K562 (cell line): ENCODE measurements around the gene MAPT. TPM values are rescaled to one million over a fixed set of nuclear protein-coding genes. Genes with fewer than 3 reads are reported as not detected.

ENCODE experiments used
- ATAC-seq: fragments of 200-7000 bp; cut with Tn5 transposase; 3 replicates; pipeline ENCODE4 v1.9.1; 2020; ENCODE audit warnings: moderate library complexity
- BruUV-seq: library from RNA; stranded (reverse); fragments of 400-500 nt; replicated peaks from 2 replicates; lab custom pipeline; 2021; lab: Mats Ljungman, UMichigan
- CTCF ChIA-PET: fragments of 300-600 bp; formaldehyde crosslinking; extraction: SDS; loops from one replicate; lab custom pipeline; 2021; ENCODE audit warnings: low intra/inter-chr PET ratio; lab: Yijun Ruan, JAX
- POLR2A ChIA-PET: fragments of 300-600, 350-650 bp; sonication (Branson Sonifier 250); formaldehyde crosslinking; extraction: SDS; loops from one replicate; lab custom pipeline; 2021; ENCODE audit warnings: antibody characterized with exemption, inconsistent platforms; lab: Yijun Ruan, JAX
- DNase-seq, 4 experiments: peaks; one replicate each; pipeline versions ENCODE4 v3.0.0 to v3.0.0-alpha.2; 2011 to 2018; ENCODE audit warnings: low spot score in 3 of 4, mixed read lengths in 3 of 4; ENCODE audit errors: extremely low read depth in 1 of 4
- FAIRE-seq: peaks from 2 replicates; lab custom pipeline; 2011; peaks lifted over from hg19 to GRCh38; lab: Jason Lieb, UNC
- H2AFZ ChIP-seq: 2 replicates; pipeline ENCODE4 v1.6.0; 2011; ENCODE audit warnings: low read depth, low read length, control low read depth, inconsistent platforms
- H3K27ac ChIP-seq: fragments of 200-600 bp; 3 replicates; pipeline ENCODE4 v1.8.0; 2011; ENCODE audit warnings: low read depth, mild to moderate bottlenecking, control low read depth, inconsistent platforms, low read length, moderate library complexity, mixed read lengths; ENCODE audit errors: extremely low read depth
- H3K27me3 ChIP-seq, 2 experiments: fragments of 300-600 bp in 1 of 2; 2 replicates in 1 of 2; 3 replicates in 1 of 2; pipeline versions ENCODE4 v1.6.0 to v1.8.0; 2011; ENCODE audit warnings: inconsistent platforms in 2 of 2, low read length in 2 of 2, mild to moderate bottlenecking in 1 of 2, mixed read lengths in 1 of 2, moderate library complexity in 1 of 2; ENCODE audit not compliant: control insufficient read depth in 2 of 2, insufficient read depth in 2 of 2
- H3K36me3 ChIP-seq: fragments of 300-600 bp; 3 replicates; pipeline ENCODE4 v1.8.0; 2011; ENCODE audit warnings: mild to moderate bottlenecking, low read length, inconsistent platforms; ENCODE audit not compliant: control insufficient read depth, insufficient read depth
- H3K4me1 ChIP-seq, 2 experiments: fragments of 200-600 bp in 1 of 2; replicated peaks in 1 of 2; 2 replicates in 1 of 2; 3 replicates in 1 of 2; pipeline versions ENCODE4 v1.5.1 to v1.8.0; 2011; ENCODE audit warnings: inconsistent platforms in 2 of 2, low read length in 2 of 2, mild to moderate bottlenecking in 1 of 2, mixed read lengths in 1 of 2, moderate library complexity in 1 of 2; ENCODE audit not compliant: control insufficient read depth in 2 of 2, insufficient read depth in 2 of 2
- H3K4me2 ChIP-seq: 2 replicates; pipeline ENCODE4 v1.6.1; 2011; ENCODE audit warnings: low read length, control low read depth, inconsistent platforms, mixed read lengths; ENCODE audit not compliant: insufficient read depth
- H3K4me3 ChIP-seq: fragments of 200-600 bp; sonication (generic), shearing (Covaris generic); 2 replicates; pipeline ENCODE4 v1.5.1; 2016; ENCODE audit warnings: control low read depth, inconsistent platforms
- H3K79me2 ChIP-seq: fragments of 200-600 bp; 3 replicates; pipeline ENCODE4 v1.8.0; 2011; ENCODE audit warnings: low read length, inconsistent platforms; ENCODE audit not compliant: control insufficient read depth, insufficient read depth
- H3K9ac ChIP-seq, 2 experiments: 2 replicates each; pipeline versions ENCODE4 v1.6.0 to v1.6.1; 2011; ENCODE audit warnings: low read depth in 2 of 2, low read length in 2 of 2, control low read depth in 1 of 2, inconsistent platforms in 1 of 2, mild to moderate bottlenecking in 1 of 2, mixed read lengths in 1 of 2; ENCODE audit not compliant: insufficient read depth in 1 of 2
- H3K9me1 ChIP-seq: one replicate; pipeline ENCODE4 v1.6.0; 2011; ENCODE audit warnings: inconsistent platforms, mild to moderate bottlenecking, low read length, moderate library complexity; ENCODE audit not compliant: control insufficient read depth, insufficient read depth
- H3K9me3 ChIP-seq: replicated peaks from 2 replicates; pipeline ENCODE4 v1.5.1; 2011; ENCODE audit warnings: low read depth, low read length, inconsistent platforms; ENCODE audit not compliant: control insufficient read depth, insufficient read depth
- H4K20me1 ChIP-seq: replicated peaks from 2 replicates; pipeline ENCODE4 v1.6.1; 2011; ENCODE audit warnings: low read length, inconsistent platforms, mixed read lengths; ENCODE audit not compliant: control insufficient read depth, insufficient read depth
- HNRNPUL1 ChIP-seq: fragments of 200-400 bp; formaldehyde crosslinking; IDR thresholded peaks from 2 replicates; pipeline ENCODE4 v1.6.1; 2017; ENCODE audit warnings: low read length
- LCOR ChIP-seq: sonication (generic); formaldehyde crosslinking; IDR thresholded peaks from 2 replicates; pipeline ENCODE4 v1.8.0; 2022; ENCODE audit warnings: mild to moderate bottlenecking, missing genetic modification reagents
- PHTF2 ChIP-seq: fragments of 250-450 bp; sonication (Bioruptor Pico); IDR thresholded peaks from 2 replicates; pipeline ENCODE4 v1.5.0; 2021; ENCODE audit warnings: mild to moderate bottlenecking
- RBBP5 ChIP-seq: fragments of 200-600 bp; sonication (generic); IDR thresholded peaks from 2 replicates; pipeline ENCODE4 v1.6.1; 2012; ENCODE audit warnings: borderline replicate concordance, mild to moderate bottlenecking, low read length, control low read depth, inconsistent platforms; ENCODE audit not compliant: insufficient read depth, poor library complexity, severe bottlenecking
- SRSF3 ChIP-seq: fragments of 200-400 bp; formaldehyde crosslinking; IDR thresholded peaks from 2 replicates; pipeline ENCODE4 v1.6.1; 2016; ENCODE audit warnings: mild to moderate bottlenecking, low read length, moderate library complexity; ENCODE audit not compliant: insufficient read depth
- WGBS: fragments of 100-300 bp; shearing (Covaris generic); methylation state at CpG from one replicate; pipeline ENCODE4 v1.1.6; 2016; ENCODE audit warnings: low coverage, mixed read lengths; ENCODE audit not compliant: insufficient coverage; ENCODE audit errors: missing lambda C conversion rate; 5-methylcytosine and 5-hydroxymethylcytosine counted together
- in situ Hi-C: fragments of 300-500 bp; cut with MboI; formaldehyde crosslinking; loops from 4 replicates; pipeline ENCODE4 v1.15.0; 2018; ENCODE audit warnings: inconsistent platforms, mixed read lengths
- intact Hi-C: fragments of 100-400 bp; cut with micrococcal nuclease; formaldehyde crosslinking; loops from 2 replicates; pipeline ENCODE4 v1.14.2; 2022
- polyA plus RNA-seq, 8 experiments: library from polyadenylated mRNA; depleted of rRNA in 4 of 8; stranded (reverse) in 5 of 8; unstranded in 3 of 8; fragments of >200 nt; fragmentation: Nextera tagmentation in 2 of 8; fragmentation: Illumina TruSeq in 1 of 8; extraction: Ambion mirVana in 2 of 8; extraction: Trizol in 1 of 8; gene quantifications; 2 replicates each; pipeline versions ENCODE4 v1.2.1 to v1.2.3, GENCODE V29; 2011 to 2014; ENCODE audit warnings: inconsistent platforms in 1 of 8, missing spikeins in 1 of 8
- total RNA-seq, 7 experiments: library from RNA; depleted of rRNA in 6 of 7; stranded (reverse); fragments of >200 nt in 6 of 7; fragmentation: Illumina TruSeq in 2 of 7; extraction: Trizol in 2 of 7; gene quantifications; 2 replicates each; pipeline versions ENCODE4 v1.2.1 to v1.2.3, GENCODE V29; 2011 to 2021; ENCODE audit warnings: low replicate concordance in 1 of 7
- TF ChIP-seq, protein P1 (sequence below), 2 experiments: fragments of 250-450 bp in 1 of 2; fragments of 450-650 bp in 1 of 2; sonication (Bioruptor Pico) in 1 of 2; IDR thresholded peaks; 2 replicates each; pipeline versions ENCODE4 v1.6.1 to v1.8.0; 2016 to 2021; ENCODE audit warnings: mild to moderate bottlenecking in 2 of 2, moderate library complexity in 2 of 2, missing compliant biosample characterization in 1 of 2, missing genetic modification characterization in 1 of 2

MAPT gene
- total and polyA plus RNA-seq, 9 of the 15 experiments (the other 6 are each of a cell fraction or from before 2014, with no cell fraction given): 0.04 to 1.1 (median 0.36) TPM

DNA sequence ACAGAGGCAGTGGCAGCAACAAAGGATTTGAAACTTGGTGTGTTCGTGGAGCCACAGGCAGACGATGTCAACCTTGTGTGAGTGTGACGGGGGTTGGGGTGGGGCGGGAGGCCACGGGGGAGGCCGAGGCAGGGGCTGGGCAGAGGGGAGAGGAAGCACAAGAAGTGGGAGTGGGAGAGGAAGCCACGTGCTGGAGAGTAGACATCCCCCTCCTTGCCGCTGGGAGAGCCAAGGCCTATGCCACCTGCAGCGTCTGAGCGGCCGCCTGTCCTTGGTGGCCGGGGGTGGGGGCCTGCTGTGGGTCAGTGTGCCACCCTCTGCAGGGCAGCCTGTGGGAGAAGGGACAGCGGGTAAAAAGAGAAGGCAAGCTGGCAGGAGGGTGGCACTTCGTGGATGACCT, 130.2 kb downstream of the MAPT start:
- intact Hi-C loops: no loop called here
- no peaks in the 10 kb centered on the region for H3K27me3 ChIP-seq
- H3K4me1 ChIP-seq: peaks cover 0 to 7% of the 10 kb centered on the region in 2 experiments; a peak in 3 of 5 replicates
- H3K4me3 ChIP-seq: no peak overlapping the region
- WGBS: 66% methylated on average over 7 of the region's 14 CpGs
- no TSS peak for BruUV-seq
- ATAC-seq (no peak), FAIRE-seq (no peak), DNase-seq (no peak)
- no peaks in the 10 kb centered on the region for H3K9me1 ChIP-seq
- CTCF ChIA-PET: no interaction called here
- no peak overlapping the region for H2AFZ ChIP-seq
- H3K27ac ChIP-seq: no peak overlapping the region
- POLR2A ChIA-PET: no interaction called here
- H4K20me1 ChIP-seq: no peaks in the 10 kb centered on the region
- in situ Hi-C loops: no loop called here
- peaks cover 25% of the 10 kb centered on the region; the same call in 2 of the 3 replicates for H3K36me3 ChIP-seq
- H3K79me2 ChIP-seq: no peaks in the 10 kb centered on the region
- no peak for TF ChIP-seq LCOR
- TF ChIP-seq, protein P1, sequence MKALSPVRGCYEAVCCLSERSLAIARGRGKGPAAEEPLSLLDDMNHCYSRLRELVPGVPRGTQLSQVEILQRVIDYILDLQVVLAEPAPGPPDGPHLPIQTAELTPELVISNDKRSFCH (CRISPR knock-in tag; IDR thresholded peaks at IDR 0.05): no peak
- TF ChIP-seq, protein P1 (tag; IDR thresholded peaks at IDR 0.05): no peak
- no peak for TF ChIP-seq SRSF3
- no peak overlapping the region for H3K9ac ChIP-seq
- no peak overlapping the region for H3K4me2 ChIP-seq
- H3K9me3 ChIP-seq: no peaks in the 10 kb centered on the region

- BruUV-seq: no TSS peak
- H3K4me1 ChIP-seq: peaks cover 0 to 7% of the 10 kb centered on the region in 2 experiments; a peak in 3 of 5 replicates
- H3K9me1 ChIP-seq: no peaks in the 10 kb centered on the region
- H3K27me3 ChIP-seq: no peaks in the 10 kb centered on the region
- no peaks in the 10 kb centered on the region for H3K79me2 ChIP-seq
- in situ Hi-C loops: no loop called here
- DNase-seq: no peak
- H4K20me1 ChIP-seq: no peaks in the 10 kb centered on the region
- 0 out of 4 replicates have a peak overlapping the region, but pooled peaks of 1 of the 2 experiments have one; percentile 59 for H3K9ac ChIP-seq
- FAIRE-seq: no peak
- no peak overlapping the region for H3K4me2 ChIP-seq
- TF ChIP-seq RBBP5: no peak
- no peak for TF ChIP-seq PHTF2
- no peak for TF ChIP-seq HNRNPUL1
- 94% methylated on average over 7 of the region's 10 CpGs for WGBS
- CTCF ChIA-PET: no interaction called here
- no peak overlapping the region for H2AFZ ChIP-seq
- peaks cover 27% of the 10 kb centered on the region; the same call in 2 of the 3 replicates for H3K36me3 ChIP-seq
- POLR2A ChIA-PET: interaction anchor here (1.0 kb wide), 1 partner anchor 8 kb away, joined by 3 read pairs; no protein-coding TSS in a partner anchor
- no peak overlapping the region for H3K27ac ChIP-seq
- H3K4me3 ChIP-seq: no peak overlapping the region
- ATAC-seq: no peak
- intact Hi-C loops: no loop called here
- H3K9me3 ChIP-seq: no peaks in the 10 kb centered on the region
Measured at GRCh38 chr17:46025060-46025459, 130.7 kb downstream of the MAPT start.
